ENCODE results near the gene NDUFAF3.

NDUFAF3 gene

GRCh38 chr3:49015072-49015471 is 6.8 kb upstream of the NDUFAF3 start:
- no peak for DNase-seq (ENCODE audit: low spot score)
- in situ Hi-C loops (cut with MboI; ENCODE audit: low sequenced_read_pairs, unreplicated experiment) = no loop called here
- TF ChIP-seq, protein P1, sequence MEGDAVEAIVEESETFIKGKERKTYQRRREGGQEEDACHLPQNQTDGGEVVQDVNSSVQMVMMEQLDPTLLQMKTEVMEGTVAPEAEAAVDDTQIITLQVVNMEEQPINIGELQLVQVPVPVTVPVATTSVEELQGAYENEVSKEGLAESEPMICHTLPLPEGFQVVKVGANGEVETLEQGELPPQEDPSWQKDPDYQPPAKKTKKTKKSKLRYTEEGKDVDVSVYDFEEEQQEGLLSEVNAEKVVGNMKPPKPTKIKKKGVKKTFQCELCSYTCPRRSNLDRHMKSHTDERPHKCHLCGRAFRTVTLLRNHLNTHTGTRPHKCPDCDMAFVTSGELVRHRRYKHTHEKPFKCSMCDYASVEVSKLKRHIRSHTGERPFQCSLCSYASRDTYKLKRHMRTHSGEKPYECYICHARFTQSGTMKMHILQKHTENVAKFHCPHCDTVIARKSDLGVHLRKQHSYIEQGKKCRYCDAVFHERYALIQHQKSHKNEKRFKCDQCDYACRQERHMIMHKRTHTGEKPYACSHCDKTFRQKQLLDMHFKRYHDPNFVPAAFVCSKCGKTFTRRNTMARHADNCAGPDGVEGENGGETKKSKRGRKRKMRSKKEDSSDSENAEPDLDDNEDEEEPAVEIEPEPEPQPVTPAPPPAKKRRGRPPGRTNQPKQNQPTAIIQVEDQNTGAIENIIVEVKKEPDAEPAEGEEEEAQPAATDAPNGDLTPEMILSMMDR (IDR thresholded peaks at IDR 0.05; ENCODE audit: borderline replicate concordance, control extremely low read depth, extremely low read depth, insufficient read depth, missing control alignments) = no peak

GRCh38 chr3:49015765-49016164 is 6.2 kb upstream of the NDUFAF3 start:
- DNase-seq (ENCODE audit: low spot score) = no peak
- TF ChIP-seq, protein P1 (IDR thresholded peaks at IDR 0.05; ENCODE audit: borderline replicate concordance, control extremely low read depth, extremely low read depth, insufficient read depth, missing control alignments) = no peak
- in situ Hi-C loops (cut with MboI; ENCODE audit: low sequenced_read_pairs, unreplicated experiment) = no loop called here

- TF ChIP-seq, protein P1 (IDR thresholded peaks at IDR 0.05; ENCODE audit: borderline replicate concordance, control extremely low read depth, extremely low read depth, insufficient read depth, missing control alignments) = no peak
- in situ Hi-C loops (cut with MboI; ENCODE audit: low sequenced_read_pairs, unreplicated experiment) = no loop called here
- DNase-seq (ENCODE audit: low spot score) = no peak
These were observed 5.3 kb upstream of the NDUFAF3 start for GRCh38 chr3:49016414-49017228.

GRCh38 chr3:49017229-49017970 is 4.5 kb upstream of the NDUFAF3 start:
- TF ChIP-seq, protein P1 (IDR thresholded peaks at IDR 0.05; ENCODE audit: borderline replicate concordance, control extremely low read depth, extremely low read depth, insufficient read depth, missing control alignments) = no peak
- DNase-seq (ENCODE audit: low spot score) = no peak
- in situ Hi-C loops (cut with MboI; ENCODE audit: low sequenced_read_pairs, unreplicated experiment) = no loop called here

GRCh38 chr3:49017971-49018706 is 3.8 kb upstream of the NDUFAF3 start, which contains the start of gene DALRD3:
DALRD3 (minus strand) TSS chr3:49018580; CDS start chr3:49018564, 16 bp downstream.
- TF ChIP-seq, protein P1 (IDR thresholded peaks at IDR 0.05; ENCODE audit: borderline replicate concordance, control extremely low read depth, extremely low read depth, insufficient read depth, missing control alignments) = no peak
- peak; percentile 89 for DNase-seq (ENCODE audit: low spot score)
- in situ Hi-C loops (cut with MboI; ENCODE audit: low sequenced_read_pairs, unreplicated experiment) = no loop called here

- in situ Hi-C loops (cut with MboI; ENCODE audit: low sequenced_read_pairs, unreplicated experiment) = no loop called here
- TF ChIP-seq, protein P1 (IDR thresholded peaks at IDR 0.05; ENCODE audit: borderline replicate concordance, control extremely low read depth, extremely low read depth, insufficient read depth, missing control alignments) = no peak
- no peak for DNase-seq (ENCODE audit: low spot score)
These were observed 3.3 kb upstream of the NDUFAF3 start for GRCh38 chr3:49018707-49019006.
